Raji (cell line): ENCODE results near the gene RABGAP1L.

ENCODE experiments used
- POLR2A ChIP-seq: IDR thresholded peaks from 2 replicates; pipeline ENCODE4 v1.6.1; 2011; ENCODE audit warnings: low read depth, low read length, control low read depth; ENCODE audit not compliant: insufficient read depth

The RABGAP1L gene

DNA sequence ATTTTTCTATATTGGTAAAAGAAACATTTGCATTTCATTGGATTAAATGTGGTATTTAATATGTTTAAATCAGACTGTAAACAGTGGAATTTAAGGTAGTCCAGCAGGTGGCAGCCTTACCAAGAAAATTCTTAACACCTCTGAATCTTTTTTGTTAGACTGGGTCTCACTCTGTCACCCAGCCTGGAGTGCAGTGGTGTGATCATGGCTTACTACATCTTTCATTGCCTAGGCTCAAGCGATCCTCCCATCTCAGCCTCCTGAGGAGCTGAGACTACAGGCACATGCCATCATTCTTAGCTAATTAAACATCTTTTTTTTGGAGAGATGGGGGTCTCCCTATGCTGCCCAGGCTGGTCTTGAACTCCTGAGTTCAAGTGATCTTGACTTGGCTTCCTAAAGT is 98.8 kb downstream of the RABGAP1L start:
- TF ChIP-seq POLR2A = no peak

DNA sequence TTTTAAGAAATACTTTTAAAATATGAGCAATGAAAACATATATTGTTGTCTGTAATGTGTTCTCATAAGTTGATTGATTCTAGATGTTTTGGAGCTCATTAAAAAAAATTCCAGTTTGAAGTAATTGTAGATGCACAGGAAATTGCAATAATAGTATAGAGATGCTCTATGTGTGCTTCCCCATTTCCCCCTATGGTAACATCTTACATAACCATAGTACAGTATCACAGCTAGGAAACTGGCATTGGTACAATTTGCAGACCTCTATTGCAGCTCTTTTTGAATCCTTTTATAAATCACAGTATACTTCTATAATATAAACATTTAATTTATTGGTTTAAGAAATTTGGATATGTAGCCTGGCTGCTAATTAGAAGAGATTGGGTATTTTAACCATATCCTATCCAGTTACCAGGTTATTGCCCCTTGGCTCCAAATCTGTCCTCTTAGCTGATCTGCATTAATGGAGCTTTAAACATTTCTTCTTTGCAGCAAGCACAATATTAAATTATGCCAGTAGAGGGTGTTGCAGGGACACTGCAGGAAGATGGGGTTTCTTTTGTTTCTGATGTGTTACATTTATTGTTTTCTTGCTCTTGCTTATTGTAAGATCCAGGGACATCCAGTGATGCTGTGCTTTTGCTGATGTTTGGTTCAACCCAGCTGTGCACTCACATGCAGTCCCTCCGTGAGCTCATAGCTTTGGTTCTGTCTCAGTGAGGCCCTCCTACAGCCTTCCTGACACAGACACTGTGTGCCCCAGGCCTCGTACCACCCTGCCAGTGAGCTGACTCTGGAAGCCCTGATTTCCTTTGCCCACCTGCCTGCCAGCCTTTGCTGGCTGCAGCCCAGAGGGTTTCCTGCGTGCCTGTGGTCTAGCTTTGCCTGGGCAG is 103.3 kb downstream of the RABGAP1L start:
- TF ChIP-seq POLR2A = peak; percentile 58

DNA sequence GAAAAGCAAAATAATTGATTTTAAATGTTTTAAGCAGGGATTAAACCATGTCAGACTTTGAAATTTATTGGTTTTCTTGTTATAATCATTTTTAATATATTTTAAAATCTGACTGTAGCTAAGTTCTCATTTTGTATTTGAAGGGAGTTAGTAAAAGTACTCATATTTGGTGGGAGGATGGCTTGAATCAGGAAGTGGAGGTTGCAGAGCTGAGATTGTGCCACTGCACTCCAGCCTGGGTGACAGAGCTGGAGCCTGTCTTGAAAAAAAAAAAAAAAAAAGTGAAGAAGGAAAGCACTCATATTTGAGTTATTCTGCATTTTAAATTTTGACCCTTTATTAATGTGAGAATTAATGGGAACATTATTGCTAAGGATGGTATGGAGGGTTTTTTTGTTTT is 106.0 kb downstream of the RABGAP1L start:
- TF ChIP-seq POLR2A = no peak

DNA sequence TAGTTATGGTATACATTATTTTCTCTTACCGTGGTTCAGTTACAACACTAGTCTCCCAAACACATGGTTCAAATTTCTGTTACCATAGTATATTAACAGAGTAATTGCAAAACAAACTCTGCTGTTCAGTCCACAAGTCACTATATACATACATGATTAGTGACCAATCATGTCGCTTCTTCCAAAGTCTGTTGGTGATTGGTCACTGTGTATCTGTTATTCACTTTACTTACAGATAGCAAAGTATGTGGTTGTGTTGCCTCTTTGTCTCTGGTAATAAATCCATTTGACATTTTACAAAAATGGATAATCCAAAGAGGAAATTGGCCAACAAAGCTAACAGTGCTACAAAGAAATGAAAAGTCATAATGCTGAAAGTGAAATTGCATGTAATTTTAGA is 107.2 kb downstream of the RABGAP1L start:
- no peak for TF ChIP-seq POLR2A

DNA sequence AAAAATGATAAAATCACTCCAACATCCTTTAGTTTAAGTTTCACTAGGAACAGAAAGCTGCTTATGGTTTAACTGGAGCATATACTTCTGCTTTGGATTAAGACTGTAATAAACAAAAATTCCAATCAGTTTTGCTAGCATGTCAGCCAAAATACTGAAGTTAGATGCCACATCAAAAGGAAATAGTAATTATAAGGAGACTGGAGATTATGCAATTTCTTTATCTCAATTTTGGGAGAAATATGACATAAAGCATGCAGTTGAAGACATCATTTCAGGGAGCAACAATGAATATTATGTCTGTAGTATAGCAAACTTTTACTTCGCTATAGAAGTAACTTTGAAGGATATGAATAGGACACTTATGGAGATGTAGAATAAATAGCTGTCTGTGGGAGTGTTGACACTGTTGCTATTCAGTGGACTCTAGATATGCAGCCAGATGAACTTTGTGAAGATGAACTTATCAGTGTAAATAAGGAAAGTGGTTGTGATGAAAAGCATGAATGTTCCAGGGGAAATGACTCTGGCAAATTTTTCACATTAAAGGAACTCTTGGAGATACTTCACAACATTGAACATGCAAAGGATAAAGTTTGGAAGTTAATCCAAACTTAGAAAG is 107.8 kb downstream of the RABGAP1L start:
- TF ChIP-seq POLR2A = no peak

DNA sequence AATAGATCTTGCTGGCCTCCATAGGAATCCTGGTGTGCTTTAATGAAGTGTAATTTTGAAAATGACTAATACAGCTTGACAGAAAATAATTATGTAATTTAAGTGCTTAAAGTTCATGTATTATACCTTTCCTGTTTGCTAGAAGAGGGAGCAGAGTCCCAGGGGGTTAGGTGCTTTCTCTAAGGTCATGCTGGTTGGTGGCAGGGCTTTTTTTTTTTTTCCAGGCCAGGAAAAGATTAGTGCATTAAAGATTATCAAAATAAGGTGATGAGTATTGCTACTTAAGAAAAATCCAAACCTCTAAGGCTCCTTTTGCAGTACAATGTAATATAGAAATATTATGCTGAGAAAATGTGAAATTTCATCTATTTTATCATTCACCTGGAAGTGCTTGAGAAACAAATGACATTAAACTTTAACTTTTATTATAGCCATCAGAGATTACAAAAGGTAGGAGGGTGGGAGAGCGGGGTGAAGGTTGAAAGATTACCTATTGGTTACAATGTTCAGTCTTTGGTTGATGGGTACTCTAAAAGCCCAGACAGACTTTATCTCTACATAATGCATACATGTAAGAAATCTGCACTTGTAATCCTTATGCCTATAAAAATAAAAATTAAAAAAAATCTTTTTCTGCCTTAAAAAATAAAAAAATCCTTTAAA is 110.8 kb downstream of the RABGAP1L start:
- TF ChIP-seq POLR2A = no peak

DNA sequence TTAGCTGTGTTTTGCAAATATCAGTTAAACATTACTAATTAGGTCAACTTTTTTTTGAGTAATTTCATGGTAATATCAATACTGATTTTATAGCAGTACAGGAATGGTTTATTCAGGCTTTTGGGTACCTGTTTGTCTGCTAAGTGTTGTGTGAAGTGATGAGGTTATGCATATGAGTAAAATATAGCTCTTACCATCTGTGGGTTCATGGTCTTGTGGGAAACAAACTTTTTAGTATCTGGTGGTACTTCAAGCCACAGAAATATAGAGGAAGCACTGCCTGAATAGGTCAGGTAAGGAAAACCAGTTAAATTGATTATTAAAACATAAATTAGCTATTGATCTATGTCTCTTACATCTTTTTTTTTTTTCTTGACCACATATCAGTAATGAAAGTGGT is 113.9 kb downstream of the RABGAP1L start:
- TF ChIP-seq POLR2A = no peak

DNA sequence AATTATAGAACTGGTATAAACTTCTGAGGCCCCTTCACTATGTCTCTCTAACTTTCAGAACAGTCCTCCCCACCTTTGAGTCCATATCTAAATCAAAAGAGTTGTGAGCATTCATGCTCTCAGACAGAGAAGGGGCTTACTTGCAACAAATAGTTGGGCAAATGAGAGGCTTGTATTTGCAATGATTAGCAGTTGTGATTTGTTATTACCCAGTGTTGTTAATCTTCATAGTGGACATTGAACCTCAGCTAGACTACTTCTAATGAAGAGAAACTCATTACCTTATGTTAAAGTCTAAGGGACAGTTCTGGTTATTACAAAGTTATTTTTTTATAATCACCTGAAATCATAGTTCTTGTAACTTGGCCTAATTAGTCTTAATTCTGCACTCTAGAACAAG is 114.5 kb downstream of the RABGAP1L start:
- no peak for TF ChIP-seq POLR2A

DNA sequence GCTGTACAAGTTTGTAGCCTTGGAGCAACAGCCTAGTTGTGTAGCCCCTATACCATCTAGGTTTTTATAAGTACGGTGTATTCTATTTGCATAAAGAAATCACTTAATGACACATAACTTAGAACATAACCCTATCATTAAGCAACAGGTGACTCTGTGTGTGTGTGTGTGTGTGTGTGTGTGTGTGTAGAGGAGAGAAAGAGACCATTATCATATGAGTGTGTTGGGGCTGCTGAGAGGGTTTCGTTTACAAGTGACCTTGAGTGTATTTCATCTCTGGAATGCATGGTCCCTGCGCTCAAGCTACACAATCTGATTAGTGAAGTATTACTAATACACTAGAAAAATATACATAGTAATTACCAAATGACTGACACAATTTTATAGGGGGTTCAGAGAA is 115.1 kb downstream of the RABGAP1L start:
- no peak for TF ChIP-seq POLR2A

DNA sequence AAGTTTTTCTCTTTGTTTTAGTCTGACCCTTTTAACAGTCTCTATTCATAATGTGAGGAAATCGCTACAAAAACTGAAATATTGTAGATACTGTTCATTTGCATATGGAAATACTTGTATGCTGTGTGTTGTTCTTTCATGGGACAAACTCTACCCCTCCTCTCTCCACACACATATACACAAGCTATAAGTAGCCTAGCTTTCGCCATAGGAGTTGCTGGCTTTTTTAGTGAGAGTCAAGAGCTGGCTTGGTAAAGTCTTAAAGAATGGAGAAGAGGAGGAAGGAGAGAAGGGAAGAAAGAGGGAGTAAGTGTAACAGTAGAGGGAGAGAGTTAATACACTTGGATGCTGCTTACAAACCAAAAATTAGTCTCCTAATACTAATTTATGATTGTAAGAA is 115.6 kb downstream of the RABGAP1L start:
- peak; percentile 52 for TF ChIP-seq POLR2A

DNA sequence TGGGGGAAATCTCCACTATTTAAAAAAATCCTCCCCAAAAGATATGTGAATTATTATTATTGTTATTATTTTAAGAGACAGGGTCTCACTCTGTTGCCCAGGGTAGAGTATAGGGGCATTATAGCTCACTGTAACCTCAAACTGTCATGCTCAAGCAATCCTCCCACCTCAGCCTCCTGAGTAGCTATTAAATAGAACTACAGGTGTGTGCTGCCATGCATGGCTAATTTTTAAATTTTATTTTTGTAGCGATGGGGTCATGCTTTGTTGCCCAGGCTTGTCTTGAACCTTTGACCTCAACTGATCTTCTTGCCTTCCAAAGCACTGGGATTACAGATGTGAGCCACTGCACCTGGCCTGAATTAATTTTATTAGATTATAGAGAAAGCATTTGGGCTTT is 116.8 kb downstream of the RABGAP1L start:
- 0 out of 2 replicates have a peak, but pooled peaks have one; percentile 12 for TF ChIP-seq POLR2A

DNA sequence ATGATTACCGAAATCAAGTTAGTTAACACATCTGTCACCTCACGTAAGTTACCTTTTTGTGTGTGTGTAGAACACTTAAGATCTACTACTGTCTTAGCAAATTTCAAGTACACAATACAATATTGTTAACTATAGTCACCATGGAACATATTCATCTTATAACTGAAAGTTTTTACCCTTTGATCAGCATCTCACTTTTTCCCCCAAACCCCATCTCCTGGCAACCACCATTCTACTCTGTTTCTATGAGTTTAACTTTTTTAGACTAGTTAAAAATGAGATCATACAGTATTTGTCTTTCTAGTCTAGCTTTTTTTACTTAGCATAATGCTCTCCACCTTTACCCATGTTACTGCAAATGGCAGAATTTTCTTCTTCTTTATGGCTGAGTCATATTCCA is 124.7 kb downstream of the RABGAP1L start:
- TF ChIP-seq POLR2A = no peak

DNA sequence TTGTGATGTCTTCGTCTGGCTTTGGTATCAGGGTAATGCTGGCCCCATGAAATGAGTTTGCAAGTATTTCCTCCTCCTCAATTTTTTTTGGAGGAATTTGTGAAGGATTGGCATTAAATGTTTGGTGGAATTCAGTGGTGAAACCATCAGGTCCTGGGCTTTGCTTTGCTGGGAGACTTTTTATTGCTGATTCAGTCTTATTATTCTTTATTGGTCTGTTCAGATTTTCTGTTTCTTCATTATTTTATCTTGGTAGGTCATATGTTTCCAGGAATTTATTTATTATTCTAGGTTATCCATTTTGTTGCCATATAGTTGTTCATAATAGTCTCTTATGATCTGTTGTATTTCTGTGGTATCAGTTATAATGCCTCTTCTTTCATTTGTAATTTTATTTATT is 126.7 kb downstream of the RABGAP1L start:
- no peak for TF ChIP-seq POLR2A

DNA sequence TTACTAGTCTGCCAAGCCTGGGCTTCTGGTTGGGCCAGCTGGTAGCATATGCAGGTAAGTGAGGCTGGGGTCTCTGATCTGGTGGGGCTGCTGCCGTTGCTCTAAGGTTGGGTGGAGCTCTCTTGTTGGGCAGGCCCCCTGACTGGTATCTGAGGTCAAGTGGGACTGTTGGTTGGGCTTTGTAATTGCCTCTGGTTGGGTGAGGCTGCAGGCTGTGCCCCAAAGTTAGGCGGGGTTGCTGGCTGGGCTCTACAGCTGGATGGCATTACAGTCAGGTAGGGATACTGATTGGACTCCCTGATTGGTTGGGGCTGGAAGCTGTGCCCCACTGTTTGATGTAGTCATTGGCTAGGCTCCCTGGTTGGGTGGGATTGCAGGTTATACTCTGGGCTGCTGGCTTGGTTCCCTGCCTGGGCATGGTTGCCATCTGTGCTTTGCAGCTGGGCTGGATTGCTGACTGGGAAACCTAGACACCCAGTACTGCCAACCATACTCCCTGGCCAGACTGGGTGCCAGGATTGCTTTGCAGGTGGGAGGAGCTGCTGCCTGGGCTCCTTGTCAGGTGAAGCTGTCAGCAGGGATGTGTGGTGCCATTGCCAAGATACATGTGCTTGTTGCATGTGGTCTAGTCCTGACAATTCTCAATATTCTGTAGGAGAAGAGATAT is 130.5 kb downstream of the RABGAP1L start:
- no peak for TF ChIP-seq POLR2A

DNA sequence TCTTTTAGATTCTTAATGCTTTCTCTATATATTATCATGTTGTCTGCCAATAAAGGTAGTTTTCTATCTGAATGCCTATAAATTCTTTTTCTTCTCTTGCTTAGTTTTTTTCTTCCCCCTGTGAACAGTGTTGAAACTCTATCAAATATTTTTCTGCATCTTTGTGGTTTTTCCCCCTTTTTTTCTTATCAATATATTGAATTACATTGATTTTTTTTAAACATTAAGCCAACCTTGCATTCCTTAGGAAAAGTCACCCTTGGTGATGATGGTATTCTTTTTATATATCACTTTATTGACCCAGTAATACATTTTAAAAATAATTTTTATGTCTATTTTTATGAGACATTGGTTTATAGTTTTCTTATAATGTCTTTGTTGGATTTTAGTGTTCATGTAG is 131.7 kb downstream of the RABGAP1L start:
- TF ChIP-seq POLR2A = no peak

DNA sequence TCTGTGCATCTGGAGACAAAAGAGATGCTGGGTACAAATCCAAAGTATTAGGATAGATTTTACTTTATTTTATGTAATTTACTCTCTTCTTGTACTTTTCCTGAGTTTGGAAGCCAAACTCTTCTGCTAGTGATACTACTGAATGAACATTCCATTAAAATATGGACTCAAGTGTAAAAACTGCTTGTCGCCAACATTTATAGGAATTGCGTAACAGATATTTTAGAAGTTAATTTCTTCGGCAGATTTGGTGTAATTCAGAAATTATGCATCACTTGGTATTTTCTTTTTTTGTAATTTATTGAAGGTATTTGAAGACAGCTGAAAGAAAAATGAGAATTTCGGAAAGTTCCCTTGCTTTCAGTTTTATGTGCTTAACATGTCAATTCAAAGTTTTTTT is 137.0 kb downstream of the RABGAP1L start:
- no peak for TF ChIP-seq POLR2A

DNA sequence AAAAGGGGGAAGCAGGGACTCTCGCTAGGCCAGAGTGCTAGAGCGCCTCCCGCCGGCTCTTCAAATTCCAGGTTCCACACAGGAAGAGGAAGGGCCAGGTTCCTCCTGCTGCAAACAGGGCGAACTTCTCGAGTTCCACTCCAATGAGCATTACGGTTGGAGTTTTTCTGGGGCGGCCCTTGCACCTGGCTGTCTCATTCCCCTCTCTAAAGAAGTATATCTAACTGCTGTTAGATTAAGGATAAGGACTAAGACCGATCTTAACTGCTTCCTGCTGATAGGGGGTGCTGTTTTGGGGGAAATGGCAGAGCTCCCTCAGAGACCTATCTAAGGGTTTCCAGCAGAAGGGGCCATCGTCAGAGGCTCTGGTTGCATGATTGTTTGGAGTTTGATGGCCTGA is 138.0 kb downstream of the RABGAP1L start:
- TF ChIP-seq POLR2A = no peak
